Activated naive CD8-positive, alpha-beta T cell treated with anti-CD3 and anti-CD28 coated beads, Interleukin-2, amount 10 ng/mL, durations not matched to agents 7 days and 5 days (primary cell): Measurements from ENCODE around the gene RABL3. TPM values are rescaled to one million over a fixed set of nuclear protein-coding genes. Genes with fewer than 3 reads are reported as not detected.

Source experiments
- ATAC-seq: fragments of 150-1000 bp; cut with Tn5 transposase; one replicate; pipeline ENCODE4 v1.10.0; 2021; ENCODE audit warnings: low read depth, moderate library complexity
- POLR2A ChIA-PET: fragments of 350-600 bp; sonication (Branson Sonifier 250); formaldehyde crosslinking; loops from one replicate; lab custom pipeline; 2021; ENCODE audit warnings: antibody characterized with exemption; lab: Charles Lee
- DNase-seq: peaks from one replicate; pipeline ENCODE4 v3.0.0; 2021
- H3K27ac Mint-ChIP-seq: one replicate; pipeline ENCODE4 v1.8.0; 2022; ENCODE audit warnings: mild to moderate bottlenecking, mixed read lengths
- H3K27me3 Mint-ChIP-seq: one replicate; pipeline ENCODE4 v1.8.0; 2022; ENCODE audit warnings: mild to moderate bottlenecking, moderate library complexity, mixed read lengths
- H3K36me3 Mint-ChIP-seq: one replicate; pipeline ENCODE4 v1.8.0; 2021; ENCODE audit warnings: mild to moderate bottlenecking, mixed read lengths
- H3K4me1 Mint-ChIP-seq: one replicate; pipeline ENCODE4 v1.8.0; 2021; ENCODE audit warnings: mixed read lengths
- H3K4me3 Mint-ChIP-seq: one replicate; pipeline ENCODE4 v1.8.0; 2022; ENCODE audit warnings: mild to moderate bottlenecking, moderate library complexity, mixed read lengths
- H3K9me3 Mint-ChIP-seq: one replicate; pipeline ENCODE4 v1.8.0; 2021; ENCODE audit warnings: mixed read lengths
- total RNA-seq, 2 experiments: library from RNA; stranded (reverse); gene quantifications; one replicate each; pipeline ENCODE4 v1.2.3, GENCODE V29; 2021

Gene RABL3
- total RNA-seq, 2 experiments from 2014 or later: 21.1 to 22.3 TPM

DNA sequence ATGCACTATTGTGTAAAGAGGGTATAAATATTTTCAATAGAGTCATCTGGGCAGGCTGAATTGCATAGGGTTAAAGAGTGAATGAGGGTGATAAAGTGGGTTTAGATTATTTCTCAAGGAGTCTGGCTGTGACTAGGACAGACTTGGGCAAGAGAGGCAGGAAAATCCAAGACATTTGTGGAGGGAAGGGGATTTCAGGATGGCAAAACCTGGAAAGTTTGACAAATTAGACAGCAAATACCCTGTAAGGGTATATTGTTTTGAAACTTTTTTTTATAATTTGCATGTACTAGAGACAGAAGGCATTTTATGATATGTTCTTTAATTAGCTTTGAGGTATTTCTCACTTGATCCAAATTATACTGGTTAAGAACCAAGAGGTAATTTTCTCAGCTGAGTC, 77.4 kb downstream of the RABL3 start:
- peaks cover 9% of the 10 kb centered on the region for H3K27me3 Mint-ChIP-seq

DNA sequence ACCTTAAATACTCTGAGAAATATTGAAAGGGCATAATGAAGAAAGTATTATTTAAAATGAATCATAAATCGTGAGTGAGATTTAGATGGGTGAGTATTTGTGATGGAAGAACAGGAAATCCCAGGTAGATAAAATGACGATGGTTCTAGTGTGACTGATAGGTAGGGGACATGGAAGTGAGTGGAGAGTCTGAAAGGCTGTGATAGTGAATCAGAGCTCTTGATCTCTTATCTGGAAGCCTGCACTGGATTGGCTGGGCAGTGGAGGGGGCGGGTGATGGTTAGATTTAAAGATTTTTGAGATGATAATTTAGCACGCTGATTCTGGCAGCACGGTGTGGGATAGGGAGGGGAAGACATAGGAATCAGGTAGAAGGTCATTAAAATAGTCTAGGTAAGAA, 80.4 kb downstream of the RABL3 start:
- DNase-seq: no peak
- Mint-ChIP-seq H3K4me3 (no peak overlapping the region), H3K9me3 (peaks cover 2% of the 10 kb centered on the region), H3K27me3 (peaks cover 9% of the 10 kb centered on the region), H3K4me1 (no peaks in the 10 kb centered on the region), H3K27ac (peak overlapping the region; percentile 30), H3K36me3 (no peaks in the 10 kb centered on the region)
- POLR2A ChIA-PET: no interaction called here
- no peak for ATAC-seq

More for the DNA sequence above, 77.4 kb downstream of the RABL3 start:
- no peak for DNase-seq
- Mint-ChIP-seq H3K4me3 (no peak overlapping the region), H3K4me1 (no peaks in the 10 kb centered on the region), H3K36me3 (no peaks in the 10 kb centered on the region), H3K27ac (no peak overlapping the region), H3K9me3 (peaks cover under 1% of the 10 kb centered on the region)
- POLR2A ChIA-PET: no interaction called here
- ATAC-seq: no peak

GRCh38 chr3:120661106-120661905, 81.0 kb downstream of the RABL3 start:
- Mint-ChIP-seq H3K27me3 (peaks cover 9% of the 10 kb centered on the region), H3K36me3 (no peaks in the 10 kb centered on the region), H3K9me3 (peaks cover 2% of the 10 kb centered on the region), H3K27ac (no peak overlapping the region), H3K4me3 (no peak overlapping the region), H3K4me1 (no peaks in the 10 kb centered on the region)
- POLR2A ChIA-PET: no interaction called here
- no peak for ATAC-seq
- DNase-seq: no peak

DNA sequence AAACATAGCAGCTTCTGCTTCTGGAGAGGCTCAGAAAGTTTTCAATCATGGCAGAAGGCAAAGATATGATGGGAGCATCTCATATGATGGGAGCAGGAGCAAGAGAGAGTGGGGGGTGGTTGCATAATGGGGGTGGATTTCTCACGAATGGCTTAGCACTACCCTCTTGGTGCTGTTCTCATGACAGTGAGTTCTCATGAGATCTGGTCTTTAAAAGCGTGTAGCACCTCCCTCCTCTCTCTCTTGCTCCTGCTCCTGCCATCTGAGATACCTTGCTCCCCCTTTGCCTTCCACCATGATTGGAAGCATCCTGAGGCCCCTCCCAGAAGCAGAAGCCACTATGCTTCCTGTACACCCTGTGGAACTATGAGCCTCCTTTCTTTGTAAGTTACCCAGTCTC, 82.5 kb downstream of the RABL3 start:
- ATAC-seq: no peak
- POLR2A ChIA-PET: no interaction called here
- Mint-ChIP-seq H3K9me3 (peaks cover 2% of the 10 kb centered on the region), H3K4me3 (no peak overlapping the region), H3K36me3 (no peaks in the 10 kb centered on the region), H3K27ac (no peak overlapping the region), H3K4me1 (no peaks in the 10 kb centered on the region), H3K27me3 (peaks cover 7% of the 10 kb centered on the region)
- DNase-seq: no peak

GRCh38 chr3:120659285-120659684, 83.0 kb downstream of the RABL3 start:
- no peaks in the 10 kb centered on the region for H3K4me1 Mint-ChIP-seq
- peaks cover 4% of the 10 kb centered on the region for H3K9me3 Mint-ChIP-seq
- DNase-seq (no peak), ATAC-seq (no peak)
- no peak overlapping the region for H3K27ac Mint-ChIP-seq
- H3K4me3 Mint-ChIP-seq: no peak overlapping the region
- H3K36me3 Mint-ChIP-seq: no peaks in the 10 kb centered on the region
- peaks cover 6% of the 10 kb centered on the region for H3K27me3 Mint-ChIP-seq
- POLR2A ChIA-PET: no interaction called here

GRCh38 chr3:120652896-120653545, 89.3 kb downstream of the RABL3 start:
- H3K4me3 Mint-ChIP-seq: no peak overlapping the region
- H3K27ac Mint-ChIP-seq: no peak overlapping the region
- H3K36me3 Mint-ChIP-seq: no peaks in the 10 kb centered on the region
- ATAC-seq: no peak
- peaks cover 4% of the 10 kb centered on the region for H3K9me3 Mint-ChIP-seq
- no peaks in the 10 kb centered on the region for H3K4me1 Mint-ChIP-seq
- H3K27me3 Mint-ChIP-seq: no peaks in the 10 kb centered on the region
- no peak for DNase-seq
- POLR2A ChIA-PET: no interaction called here

DNA sequence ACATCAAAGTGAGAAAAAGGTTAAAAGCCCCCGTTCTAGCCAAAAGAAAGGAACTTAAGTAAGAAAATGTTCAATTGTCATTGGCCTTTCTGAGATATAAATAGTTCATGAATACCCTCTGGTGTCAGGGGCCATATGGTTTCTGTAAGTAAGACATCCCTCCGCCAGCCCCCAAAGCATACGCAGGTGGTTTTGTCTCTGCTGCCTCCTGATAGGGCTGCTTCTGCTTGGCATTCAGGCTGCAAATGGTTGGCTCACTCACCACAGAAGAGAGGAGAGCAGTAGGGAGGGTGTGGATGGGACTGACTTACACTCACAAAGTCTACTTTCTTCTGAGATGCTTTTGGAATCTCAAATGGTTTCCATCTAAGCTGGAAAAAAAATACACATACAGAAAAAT, 90.0 kb downstream of the RABL3 start:
- H3K27ac Mint-ChIP-seq: no peak overlapping the region
- POLR2A ChIA-PET: no interaction called here
- no peaks in the 10 kb centered on the region for H3K4me1 Mint-ChIP-seq
- DNase-seq: no peak
- H3K9me3 Mint-ChIP-seq: peaks cover 2% of the 10 kb centered on the region
- no peaks in the 10 kb centered on the region for H3K27me3 Mint-ChIP-seq
- H3K4me3 Mint-ChIP-seq: no peak overlapping the region
- ATAC-seq: no peak
- no peaks in the 10 kb centered on the region for H3K36me3 Mint-ChIP-seq

GRCh38 chr3:120650311-120650710, 92.0 kb downstream of the RABL3 start:
- POLR2A ChIA-PET: no interaction called here
- no peak overlapping the region for H3K27ac Mint-ChIP-seq
- no peaks in the 10 kb centered on the region for H3K27me3 Mint-ChIP-seq
- H3K4me3 Mint-ChIP-seq: no peak overlapping the region
- no peaks in the 10 kb centered on the region for H3K36me3 Mint-ChIP-seq
- DNase-seq (no peak), ATAC-seq (no peak)
- H3K9me3 Mint-ChIP-seq: peaks cover 2% of the 10 kb centered on the region
- no peaks in the 10 kb centered on the region for H3K4me1 Mint-ChIP-seq

DNA sequence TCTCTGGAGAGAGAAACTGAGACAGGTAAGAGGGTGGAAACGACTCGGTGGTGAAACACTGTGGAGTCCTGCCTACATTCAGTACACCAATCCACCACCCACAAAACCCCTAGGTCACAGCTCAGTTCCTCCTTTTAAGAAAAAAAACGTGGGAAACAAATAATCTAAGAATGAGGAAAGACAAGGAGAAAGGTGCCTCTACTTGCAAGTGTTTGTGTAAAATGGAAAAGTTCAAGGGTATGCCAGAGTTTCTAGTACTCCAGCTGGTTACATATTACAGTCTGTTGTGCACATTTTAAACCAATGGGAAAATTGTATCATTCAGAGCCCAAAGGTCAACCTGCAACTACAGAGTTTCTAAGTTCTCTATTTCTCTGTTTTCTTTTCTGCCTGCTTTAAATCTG, 92.5 kb downstream of the RABL3 start:
- no peaks in the 10 kb centered on the region for H3K36me3 Mint-ChIP-seq
- no peak overlapping the region for H3K4me3 Mint-ChIP-seq
- DNase-seq: no peak
- no peak overlapping the region for H3K27ac Mint-ChIP-seq
- no peaks in the 10 kb centered on the region for H3K27me3 Mint-ChIP-seq
- POLR2A ChIA-PET: no interaction called here
- ATAC-seq: no peak
- H3K4me1 Mint-ChIP-seq: no peaks in the 10 kb centered on the region
- H3K9me3 Mint-ChIP-seq: peaks cover 2% of the 10 kb centered on the region

- H3K9me3 Mint-ChIP-seq: no peaks in the 10 kb centered on the region
- no peaks in the 10 kb centered on the region for H3K36me3 Mint-ChIP-seq
- ATAC-seq (no peak), DNase-seq (no peak)
- POLR2A ChIA-PET: no interaction called here
- H3K27me3 Mint-ChIP-seq: no peaks in the 10 kb centered on the region
- H3K27ac Mint-ChIP-seq: no peak overlapping the region
- H3K4me1 Mint-ChIP-seq: no peaks in the 10 kb centered on the region
- H3K4me3 Mint-ChIP-seq: no peak overlapping the region
Measured at GRCh38 chr3:120648290-120648689, 94.0 kb downstream of the RABL3 start.

DNA sequence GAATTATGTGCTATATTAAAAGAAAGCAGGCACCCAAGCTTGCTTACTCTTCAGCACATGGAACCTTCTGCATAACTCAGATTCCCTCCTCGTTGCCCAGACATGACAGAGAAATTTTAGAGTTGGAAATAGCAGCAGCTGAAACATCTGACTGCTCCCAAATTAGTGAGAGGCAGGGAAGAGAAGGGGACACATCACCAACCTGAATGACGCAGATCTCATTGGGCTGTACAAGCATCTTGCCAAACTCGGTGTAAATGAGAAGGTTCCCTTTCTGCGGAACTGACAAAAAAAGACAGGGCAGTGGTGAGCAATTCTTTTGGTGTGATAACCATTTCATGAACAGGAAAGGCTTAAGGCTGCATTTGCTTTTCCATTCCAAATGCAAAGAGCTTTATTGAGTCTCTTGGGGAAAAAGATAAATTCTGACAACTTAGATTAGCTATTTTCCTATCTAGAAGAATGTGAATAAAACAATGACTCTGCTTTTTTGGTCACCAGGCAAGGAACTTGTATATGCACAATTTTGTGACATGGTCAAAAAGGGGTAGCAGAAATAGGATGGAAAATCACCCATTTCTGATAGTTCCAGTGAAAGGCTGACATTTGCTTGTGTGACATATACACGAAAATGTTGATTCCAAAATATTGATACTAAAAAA, 95.4 kb downstream of the RABL3 start:
- Mint-ChIP-seq H3K27me3 (no peaks in the 10 kb centered on the region), H3K27ac (no peak overlapping the region), H3K4me3 (no peak overlapping the region), H3K9me3 (no peaks in the 10 kb centered on the region), H3K36me3 (peaks cover 2% of the 10 kb centered on the region), H3K4me1 (no peaks in the 10 kb centered on the region)
- DNase-seq (no peak), ATAC-seq (no peak)
- POLR2A ChIA-PET: no interaction called here

- H3K27ac Mint-ChIP-seq: no peak overlapping the region
- no peak for ATAC-seq
Measured at GRCh38 chr3:120645083-120645845, 97.1 kb downstream of the RABL3 start.

DNA sequence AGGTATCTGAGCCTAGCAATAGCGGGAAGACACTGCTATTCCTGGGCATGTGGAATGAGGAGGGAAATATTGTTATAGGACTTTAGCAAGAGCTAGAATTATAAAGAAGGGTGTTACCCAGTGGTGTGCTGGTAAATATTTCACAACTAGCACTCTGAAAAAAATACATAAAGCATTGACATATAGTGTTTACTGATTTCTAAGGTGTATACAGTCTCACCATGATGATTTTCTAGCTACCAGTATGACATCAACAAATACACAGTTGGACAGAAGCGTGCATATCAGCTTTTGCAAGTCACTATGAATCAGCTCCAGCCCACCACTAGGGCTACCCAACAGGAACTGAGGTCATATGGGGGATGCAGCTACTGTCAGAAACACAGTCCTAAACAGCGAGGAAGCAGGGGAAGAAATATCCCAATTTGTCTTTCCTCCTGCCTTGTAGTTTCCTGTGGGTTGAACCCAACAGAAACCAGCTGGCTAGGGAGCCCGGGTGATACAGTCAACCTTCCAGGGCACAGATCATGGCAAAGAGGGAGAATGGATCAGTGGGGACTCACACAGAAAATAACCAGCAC, 99.9 kb downstream of the RABL3 start:
- DNase-seq (no peak), ATAC-seq (no peak)
- Mint-ChIP-seq H3K27ac (no peak overlapping the region), H3K27me3 (no peaks in the 10 kb centered on the region), H3K9me3 (peaks cover 10% of the 10 kb centered on the region), H3K4me1 (peaks cover 8% of the 10 kb centered on the region), H3K36me3 (peaks cover 3% of the 10 kb centered on the region), H3K4me3 (no peak overlapping the region)
- POLR2A ChIA-PET: no interaction called here

More at GRCh38 chr3:120645083-120645845, 97.1 kb downstream of the RABL3 start:
- Mint-ChIP-seq H3K36me3 (peaks cover 2% of the 10 kb centered on the region), H3K4me1 (peaks cover 2% of the 10 kb centered on the region), H3K27me3 (no peaks in the 10 kb centered on the region), H3K9me3 (no peaks in the 10 kb centered on the region), H3K4me3 (no peak overlapping the region)
- no peak for DNase-seq
- POLR2A ChIA-PET: no interaction called here
